ENCODE measurements around the gene CFAP77.

CFAP77 gene

GRCh38 chr9:132391449-132391848 lies 18.6 kb upstream of the CFAP77 start:
- POLR2A ChIA-PET, result interaction anchor here (0.5 to 1.2 kb wide), 6 partner anchors 13 to 1840 kb away, joined by 3 to 5 read pairs (median 4); partner anchors contain the start of gene SETX
- CTCF ChIA-PET, result no interaction called here

GRCh38 chr9:132395560-132395959 lies 14.5 kb upstream of the CFAP77 start:
- H3K9me3 ChIP-seq (ENCODE audit: control insufficient read depth, insufficient read depth, low read depth, low read length), result no peaks in the 10 kb centered on the region
- ChIA-PET CTCF (interaction anchor here (0.7 kb wide), 1 partner anchor 786 kb away, joined by 3 read pairs; no protein-coding TSS in a partner anchor), POLR2A (interaction anchor here (0.5 kb wide), 1 partner anchor 42 kb away, joined by 3 read pairs; no protein-coding TSS in a partner anchor)
- H3K4me3 ChIP-seq (ENCODE audit: low read depth, low read length), result no peak overlapping the region
- H3K27ac ChIP-seq (ENCODE audit: extremely low read depth, low read depth, low read length), result no peak overlapping the region
- H3K36me3 ChIP-seq (ENCODE audit: control insufficient read depth in 2 of 2, insufficient read depth in 1 of 2, low read length in 2 of 2), result peaks cover 38 to 91% of the 10 kb centered on the region in 2 experiments
- no peaks in the 10 kb centered on the region for H3K4me1 ChIP-seq (ENCODE audit: control insufficient read depth, insufficient read depth, low read length)
- TF ChIP-seq ZBTB26 (tag by site-specific recombination; optimal IDR thresholded peaks at IDR 0.05) (no peak), ZNF394 (tag by site-specific recombination; IDR thresholded peaks at IDR 0.05; ENCODE audit: borderline replicate concordance) (no peak), MYNN (tag by site-specific recombination; IDR thresholded peaks at IDR 0.05; ENCODE audit: borderline replicate concordance) (no peak), ZNF645 (tag by site-specific recombination; IDR thresholded peaks at IDR 0.05) (no peak), ZNF302 (tag by site-specific recombination; IDR thresholded peaks at IDR 0.05; ENCODE audit: low read depth) (no peak), ZNF660 (tag by site-specific recombination; IDR thresholded peaks at IDR 0.05) (no peak), KLF7 (tag by site-specific recombination; IDR thresholded peaks at IDR 0.05; ENCODE audit: borderline replicate concordance) (no peak), ZNF560 (tag by site-specific recombination; IDR thresholded peaks at IDR 0.05; ENCODE audit: borderline replicate concordance) (no peak), ZBTB11 (tag by site-specific recombination; conservative IDR thresholded peaks at IDR 0.05; ENCODE audit: low read depth) (no peak), ZNF26 (tag by site-specific recombination; IDR thresholded peaks at IDR 0.05) (no peak), SP2 (tag by site-specific recombination; IDR thresholded peaks at IDR 0.05) (no peak), ZNF544 (tag by site-specific recombination; IDR thresholded peaks at IDR 0.05) (no peak), ZFP69B (tag by site-specific recombination; IDR thresholded peaks at IDR 0.05) (no peak), ZNF175 (tag by site-specific recombination; IDR thresholded peaks at IDR 0.05) (no peak), ZNF776 (tag by site-specific recombination; IDR thresholded peaks at IDR 0.05; ENCODE audit: borderline replicate concordance) (no peak)

More at GRCh38 chr9:132391449-132391848, 18.6 kb upstream of the CFAP77 start:
- no peaks in the 10 kb centered on the region for H3K9me3 ChIP-seq (ENCODE audit: control insufficient read depth, insufficient read depth, low read depth, low read length)
- no peak overlapping the region for H3K27ac ChIP-seq (ENCODE audit: extremely low read depth, low read depth, low read length)
- peaks cover 43 to 90% of the 10 kb centered on the region in 2 experiments for H3K36me3 ChIP-seq (ENCODE audit: control insufficient read depth in 2 of 2, insufficient read depth in 1 of 2, low read length in 2 of 2)
- TF ChIP-seq ZNF830 (tag by site-specific recombination; IDR thresholded peaks at IDR 0.05; ENCODE audit: low read depth), result no peak
- no peak for TF ChIP-seq ZNF776 (tag by site-specific recombination; IDR thresholded peaks at IDR 0.05; ENCODE audit: borderline replicate concordance)
- no peak for TF ChIP-seq KLF9 (tag by site-specific recombination; IDR thresholded peaks at IDR 0.05; ENCODE audit: low read depth)
- no peak for TF ChIP-seq REST (tag by site-specific recombination; IDR thresholded peaks at IDR 0.05)
- no peak for TF ChIP-seq ZNF580 (tag by site-specific recombination; IDR thresholded peaks at IDR 0.05)
- no peak for TF ChIP-seq BCL11A (tag by site-specific recombination; IDR thresholded peaks at IDR 0.05; ENCODE audit: low read depth)
- TF ChIP-seq ZNF747 (tag by site-specific recombination; IDR thresholded peaks at IDR 0.05), result no peak
- no peak for TF ChIP-seq IKZF3 (tag by site-specific recombination; IDR thresholded peaks at IDR 0.05)
- H3K4me3 ChIP-seq (ENCODE audit: low read depth, low read length), result no peak overlapping the region
- no peaks in the 10 kb centered on the region for H3K4me1 ChIP-seq (ENCODE audit: control insufficient read depth, insufficient read depth, low read length)
